Muscle layer of duodenum (tissue), 2 donors: ENCODE data around the gene STAT6.

ENCODE experiments used
- H3K27ac ChIP-seq: one replicate; pipeline ENCODE4 v1.7.0; 2013; ENCODE audit warnings: mild to moderate bottlenecking, low read length
- H3K27me3 ChIP-seq: one replicate; pipeline ENCODE4 v1.7.0; 2013; ENCODE audit warnings: low read depth, mild to moderate bottlenecking, control low read depth, low read length
- H3K36me3 ChIP-seq, 2 donors: one replicate each; pipeline ENCODE4 v1.7.0; 2013; ENCODE audit warnings: low read length in 2 of 2, control low read depth in 1 of 2, mild to moderate bottlenecking in 1 of 2; ENCODE audit not compliant: insufficient read depth in 2 of 2, control insufficient read depth in 1 of 2
- H3K4me1 ChIP-seq, 2 donors: one replicate each; pipeline ENCODE4 v1.7.0; 2013; ENCODE audit warnings: low read length in 2 of 2, mild to moderate bottlenecking in 2 of 2, control low read depth in 1 of 2, moderate library complexity in 1 of 2; ENCODE audit not compliant: insufficient read depth in 2 of 2, control insufficient read depth in 1 of 2
- H3K4me3 ChIP-seq, 2 donors: one replicate each; pipeline ENCODE4 v1.7.0; 2013; ENCODE audit warnings: low read length in 2 of 2, low read depth in 1 of 2, mild to moderate bottlenecking in 1 of 2
- H3K9me3 ChIP-seq, 2 donors: one replicate each; pipeline ENCODE4 v1.7.0; 2013; ENCODE audit warnings: low read length in 2 of 2, control low read depth in 1 of 2, mild to moderate bottlenecking in 1 of 2; ENCODE audit not compliant: control insufficient read depth in 1 of 2
- donor health status: healthy.

Gene STAT6

DNA sequence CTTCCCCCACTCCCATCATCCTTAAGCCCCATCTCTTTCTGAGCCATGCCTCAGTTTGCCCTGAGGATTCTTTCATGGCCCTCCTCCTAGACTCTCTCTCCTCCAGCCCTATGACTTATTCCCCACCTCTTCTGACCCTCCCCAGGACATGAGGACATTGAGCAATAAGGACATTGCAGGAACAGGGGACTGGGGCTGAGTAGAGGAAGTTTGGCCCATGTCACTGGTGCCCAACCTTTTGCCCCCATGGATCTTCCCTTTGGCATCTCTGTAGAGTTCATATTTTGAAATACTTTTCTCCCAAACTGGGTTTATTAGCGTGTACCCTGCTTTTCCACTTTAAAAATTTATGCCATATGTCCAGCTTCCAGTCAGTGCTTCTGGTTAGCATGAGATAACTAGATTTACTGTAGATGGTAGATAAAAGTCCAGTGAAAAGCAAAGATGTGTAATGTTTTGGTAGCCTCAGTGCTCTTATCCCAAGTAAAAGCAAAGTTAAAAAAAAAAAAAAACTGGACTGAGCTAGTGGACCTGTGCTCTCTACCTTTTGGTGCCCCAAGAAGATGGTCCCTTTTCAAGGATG is 42.3 kb upstream of the STAT6 start:
- H3K4me1 ChIP-seq, result peaks cover 19 to 43% of the 10 kb centered on the region in 2 donors
- peak overlapping the region; percentile 78 for H3K27ac ChIP-seq
- H3K9me3 ChIP-seq, result no peaks in the 10 kb centered on the region
- no peak overlapping the region for H3K4me3 ChIP-seq
- no peaks in the 10 kb centered on the region for H3K27me3 ChIP-seq
- H3K36me3 ChIP-seq, result peaks cover 29 to 42% of the 10 kb centered on the region in 2 donors

DNA sequence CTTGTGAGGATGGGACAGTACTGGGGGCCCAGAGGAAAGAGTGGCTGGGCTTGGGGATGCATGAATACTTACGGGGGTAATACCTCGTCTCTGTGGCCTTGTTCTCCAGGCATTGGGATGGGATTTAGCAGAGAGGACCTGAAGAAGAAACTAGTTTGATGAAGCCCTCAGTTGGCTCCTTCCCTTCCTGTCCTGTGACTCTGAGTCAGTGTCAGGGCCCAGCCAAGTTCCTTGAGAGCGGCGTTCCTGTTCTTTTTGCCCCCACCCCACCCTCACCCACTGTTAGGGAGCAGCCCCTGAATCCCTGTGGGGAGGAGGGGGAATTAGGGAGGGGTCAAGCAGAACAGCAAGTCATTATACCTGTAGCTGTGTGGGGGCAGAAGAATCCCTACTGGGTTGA is 41.5 kb upstream of the STAT6 start:
- peak overlapping the region; percentile 78 for H3K27ac ChIP-seq
- H3K4me1 ChIP-seq, result peaks cover 28 to 46% of the 10 kb centered on the region in 2 donors
- no peaks in the 10 kb centered on the region for H3K9me3 ChIP-seq
- no peaks in the 10 kb centered on the region for H3K27me3 ChIP-seq
- H3K4me3 ChIP-seq, result no peak overlapping the region
- H3K36me3 ChIP-seq, result peaks cover 22 to 42% of the 10 kb centered on the region in 2 donors

DNA sequence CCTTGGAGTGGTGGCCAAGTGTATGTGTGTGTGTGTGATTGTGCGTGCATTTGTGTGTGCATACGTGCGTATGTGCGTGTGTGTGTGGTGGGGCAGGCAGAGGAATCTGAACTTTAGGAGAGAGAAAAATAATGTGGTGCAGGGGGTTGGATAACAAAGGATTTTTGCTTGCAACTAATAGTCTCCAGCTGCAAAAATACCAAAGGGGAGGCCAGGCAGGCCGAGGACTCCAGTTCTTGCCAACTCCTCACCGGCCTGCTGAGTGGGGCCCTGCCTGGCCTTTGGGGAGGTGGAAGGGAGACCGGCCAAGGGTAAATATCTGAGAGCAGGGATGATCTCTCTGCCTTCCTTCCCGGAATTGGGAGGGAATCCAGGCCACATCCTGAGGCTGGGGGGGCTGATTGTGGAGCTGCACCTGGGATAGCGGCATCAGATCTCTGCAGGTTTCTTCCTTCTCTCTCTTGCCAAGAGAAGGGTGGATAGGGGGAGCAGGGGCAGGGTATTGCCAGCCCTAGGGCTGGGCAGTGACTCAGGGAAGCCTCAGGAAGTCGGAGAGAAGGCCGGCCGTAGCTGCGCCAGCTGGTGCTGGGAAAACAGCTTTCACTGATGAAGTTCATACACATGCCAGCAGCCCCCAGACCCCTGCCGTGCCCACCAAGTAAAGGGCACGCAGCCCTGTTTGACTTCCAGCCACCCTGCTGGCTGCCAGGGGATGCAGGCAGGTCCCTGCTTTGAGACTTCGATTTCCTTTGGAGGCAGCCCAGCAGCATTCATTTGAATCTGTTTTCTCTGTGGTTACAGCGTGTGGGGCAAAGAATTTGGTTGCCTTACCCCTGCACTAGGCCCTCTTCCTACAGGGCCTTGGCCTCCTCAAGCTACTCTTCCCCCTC is 40.8 kb upstream of the STAT6 start:
- Histone ChIP-seq H3K36me3 (peaks cover 20 to 47% of the 10 kb centered on the region in 2 donors), H3K27me3 (no peaks in the 10 kb centered on the region), H3K4me3 (no peak overlapping the region), H3K9me3 (no peaks in the 10 kb centered on the region), H3K4me1 (peaks cover 34 to 53% of the 10 kb centered on the region in 2 donors), H3K27ac (peak overlapping the region; percentile 78)

GRCh38 chr12:57150400-57151000 is 39.3 kb upstream of the STAT6 start:
- Histone ChIP-seq H3K9me3 (no peaks in the 10 kb centered on the region), H3K4me1 (peaks cover 43 to 65% of the 10 kb centered on the region in 2 donors), H3K27me3 (no peaks in the 10 kb centered on the region), H3K27ac (no peak overlapping the region), H3K36me3 (peaks cover 25 to 48% of the 10 kb centered on the region in 2 donors), H3K4me3 (no peak overlapping the region)

DNA sequence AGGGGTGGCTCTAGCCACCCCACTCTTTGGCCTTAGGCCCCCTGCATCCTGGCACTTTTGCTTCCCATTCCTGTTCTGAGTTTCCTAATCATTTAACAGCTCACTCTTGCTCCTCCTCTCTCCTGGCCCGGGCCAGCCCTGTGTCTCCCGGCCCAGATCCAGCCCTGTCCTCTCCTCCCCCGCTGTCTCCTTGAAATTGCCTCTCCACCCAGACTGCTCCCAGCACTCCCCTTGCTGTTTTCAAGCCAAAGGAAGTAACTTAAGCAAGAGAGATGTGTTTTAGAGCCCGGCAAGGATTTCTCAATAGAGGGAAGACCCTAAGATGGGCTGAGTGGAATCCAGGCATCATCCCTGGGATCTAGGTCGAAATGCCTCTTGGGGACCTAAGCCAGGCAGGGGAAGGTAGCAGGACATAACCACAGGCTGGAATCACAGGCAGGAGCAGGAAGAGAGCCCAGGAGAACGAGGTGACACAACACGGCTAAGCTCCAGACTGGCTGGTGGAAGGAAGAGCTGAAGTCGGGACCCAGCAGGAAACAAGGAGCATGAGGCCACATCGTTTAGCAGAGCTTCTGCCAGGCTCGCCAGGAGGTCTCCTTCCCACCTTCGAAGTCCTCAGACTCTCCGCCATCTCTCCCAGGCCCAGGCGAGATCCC is 38.2 kb upstream of the STAT6 start:
- Histone ChIP-seq H3K36me3 (peaks cover 25 to 47% of the 10 kb centered on the region in 2 donors), H3K27ac (peak overlapping the region; percentile 91), H3K27me3 (no peaks in the 10 kb centered on the region), H3K9me3 (no peaks in the 10 kb centered on the region), H3K4me3 (no peak overlapping the region), H3K4me1 (peaks cover 43 to 68% of the 10 kb centered on the region in 2 donors)

DNA sequence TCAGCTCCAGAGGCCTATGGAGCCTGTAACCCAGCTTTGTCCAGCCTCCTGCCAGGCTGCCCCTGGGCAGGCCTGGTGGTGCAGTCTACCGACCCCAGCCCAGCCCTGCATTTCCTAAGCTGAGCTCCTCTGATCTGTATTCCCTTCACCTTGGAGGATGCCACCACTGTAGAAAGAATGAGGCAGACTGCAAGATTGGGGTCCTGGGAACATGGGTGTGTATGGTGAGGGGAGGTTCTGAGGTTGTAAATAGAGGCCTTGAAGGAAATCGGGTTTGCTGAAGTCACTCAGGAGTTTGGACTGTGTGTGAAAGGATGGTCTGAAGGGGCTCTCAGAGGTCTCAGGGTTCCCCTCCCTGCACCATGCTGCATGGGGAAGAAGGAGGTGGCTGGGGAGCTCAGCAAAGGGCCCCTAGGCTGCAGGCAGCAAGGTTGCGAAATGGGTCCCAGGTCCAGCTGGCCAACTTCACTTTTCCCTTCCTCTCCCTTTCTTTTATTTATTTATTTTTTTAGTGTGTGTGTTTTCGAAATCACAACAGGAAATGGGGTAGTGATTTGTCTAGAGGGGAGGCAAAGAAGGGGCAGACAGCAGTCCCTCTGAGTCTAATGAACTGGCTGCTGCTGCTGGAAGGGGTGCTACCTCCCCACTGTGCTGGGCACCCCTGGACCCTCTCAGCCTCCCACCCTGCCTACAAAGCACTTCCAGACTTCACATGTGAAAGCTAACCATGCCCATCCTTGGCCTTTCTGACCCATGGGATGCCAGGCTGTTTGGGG is 37.5 kb upstream of the STAT6 start:
- H3K36me3 ChIP-seq, result peaks cover 21 to 47% of the 10 kb centered on the region in 2 donors
- H3K27me3 ChIP-seq, result no peaks in the 10 kb centered on the region
- no peaks in the 10 kb centered on the region for H3K9me3 ChIP-seq
- H3K4me3 ChIP-seq, result no peak overlapping the region
- peak overlapping the region; percentile 91 for H3K27ac ChIP-seq
- H3K4me1 ChIP-seq, result peaks cover 43 to 68% of the 10 kb centered on the region in 2 donors

GRCh38 chr12:57146961-57147944 is 36.1 kb upstream of the STAT6 start, which contains the start of gene LRP1-AS:
TSS of gene LRP1-AS (minus strand) at chr12:57147619.
- H3K4me3 ChIP-seq, result no peak within 1 kb of the TSS
- peaks cover 36 to 70% of the 10 kb centered on the region in 2 donors for H3K4me1 ChIP-seq
- H3K27ac ChIP-seq, result peak within 1 kb of the TSS; percentile 91

GRCh38 chr12:57146092-57146491 is 34.9 kb upstream of the STAT6 start:
- Histone ChIP-seq H3K36me3 (peaks cover 39 to 66% of the 10 kb centered on the region in 2 donors), H3K4me3 (no peak overlapping the region), H3K27ac (peak overlapping the region; percentile 91), H3K9me3 (no peaks in the 10 kb centered on the region), H3K27me3 (no peaks in the 10 kb centered on the region), H3K4me1 (peaks cover 36 to 60% of the 10 kb centered on the region in 2 donors)

More at GRCh38 chr12:57146961-57147944, 36.1 kb upstream of the STAT6 start, which contains the start of gene LRP1-AS:
- Histone ChIP-seq H3K27me3 (no peaks in the 10 kb centered on the region), H3K36me3 (peaks cover 33 to 58% of the 10 kb centered on the region in 2 donors), H3K9me3 (no peaks in the 10 kb centered on the region)

GRCh38 chr12:57145460-57146059 is 34.4 kb upstream of the STAT6 start:
- Histone ChIP-seq H3K4me1 (peaks cover 36 to 58% of the 10 kb centered on the region in 2 donors), H3K27ac (no peak overlapping the region), H3K9me3 (no peaks in the 10 kb centered on the region), H3K27me3 (no peaks in the 10 kb centered on the region), H3K4me3 (no peak overlapping the region), H3K36me3 (peaks cover 40 to 69% of the 10 kb centered on the region in 2 donors)
